Stimulated activated CD4-positive, alpha-beta T cell treated with anti-CD3 and anti-CD28 coated beads, TNF-alpha, amount 100 ng/mL, for 48 hours (primary cell): ENCODE measurements around the gene UBE3C.
"Not testable (repeated sequence)": the region's sequence is repeated elsewhere in the genome, so short reads cannot be mapped to it uniquely, and the experiment has no call there.

Experiments used
- DNase-seq, 3 donors: peaks; one replicate each; pipeline ENCODE4 v3.0.0-alpha.2; 2020; ENCODE audit warnings: low read depth in 3 of 3

The UBE3C gene

DNA sequence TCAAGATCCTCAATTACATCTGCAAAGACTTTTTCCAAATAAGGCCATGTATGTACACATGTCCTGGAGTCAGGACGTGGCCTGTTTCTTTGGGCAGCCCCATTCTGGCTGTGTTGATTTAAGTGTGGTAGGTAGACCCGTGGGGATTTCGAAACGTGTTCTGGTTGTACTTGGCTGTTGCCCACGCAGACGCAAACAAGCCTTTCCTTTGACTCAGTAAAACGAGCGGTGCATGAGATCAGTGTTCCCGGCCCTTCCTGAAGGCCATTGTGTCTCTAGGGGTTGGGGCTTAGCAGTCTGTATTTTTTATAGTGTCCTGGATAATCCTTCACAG lies 133.2 kb downstream of the UBE3C start:
- DNase-seq, result no peak

DNA sequence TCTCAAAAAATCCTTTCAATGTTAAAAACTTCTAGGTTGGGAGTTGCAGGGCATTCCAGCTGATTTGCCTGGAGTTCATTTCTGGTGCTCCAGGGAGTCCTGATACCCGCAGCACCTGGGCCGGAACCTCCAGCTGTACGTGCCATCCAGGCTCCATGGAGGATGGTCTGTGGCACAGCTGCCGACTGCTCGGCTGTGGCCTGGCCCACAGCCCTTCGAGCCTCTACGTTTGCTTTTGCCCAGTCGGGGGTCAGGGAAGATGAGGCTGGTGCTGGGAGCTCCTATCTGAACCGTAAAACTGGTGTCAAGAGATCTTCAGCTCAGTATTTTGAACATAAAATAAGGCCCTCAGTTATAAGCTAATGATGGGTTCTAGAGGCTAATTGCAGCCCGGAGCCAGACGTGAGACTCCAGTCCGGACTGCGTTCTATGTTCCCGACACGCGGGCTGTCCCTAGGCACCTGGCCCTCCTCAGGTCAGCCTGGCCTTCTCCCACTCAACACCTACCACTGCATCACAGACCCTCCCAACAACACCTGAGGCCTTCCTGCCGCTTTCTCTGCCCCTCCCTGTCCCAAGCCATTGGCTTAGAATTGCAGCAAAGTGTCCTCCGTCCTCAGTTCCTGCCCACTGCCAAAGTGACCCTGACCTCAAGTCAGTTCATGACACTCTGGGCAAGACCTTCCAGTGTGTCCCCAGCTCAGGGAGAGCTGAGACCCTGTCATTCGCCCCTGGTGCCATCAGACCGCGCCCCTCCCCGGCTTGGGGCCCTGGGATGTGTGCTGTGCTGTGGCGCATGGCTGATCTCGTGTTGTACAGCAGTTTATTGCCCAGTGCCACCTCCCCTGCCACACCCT lies 133.9 kb downstream of the UBE3C start:
- no peak for DNase-seq

DNA sequence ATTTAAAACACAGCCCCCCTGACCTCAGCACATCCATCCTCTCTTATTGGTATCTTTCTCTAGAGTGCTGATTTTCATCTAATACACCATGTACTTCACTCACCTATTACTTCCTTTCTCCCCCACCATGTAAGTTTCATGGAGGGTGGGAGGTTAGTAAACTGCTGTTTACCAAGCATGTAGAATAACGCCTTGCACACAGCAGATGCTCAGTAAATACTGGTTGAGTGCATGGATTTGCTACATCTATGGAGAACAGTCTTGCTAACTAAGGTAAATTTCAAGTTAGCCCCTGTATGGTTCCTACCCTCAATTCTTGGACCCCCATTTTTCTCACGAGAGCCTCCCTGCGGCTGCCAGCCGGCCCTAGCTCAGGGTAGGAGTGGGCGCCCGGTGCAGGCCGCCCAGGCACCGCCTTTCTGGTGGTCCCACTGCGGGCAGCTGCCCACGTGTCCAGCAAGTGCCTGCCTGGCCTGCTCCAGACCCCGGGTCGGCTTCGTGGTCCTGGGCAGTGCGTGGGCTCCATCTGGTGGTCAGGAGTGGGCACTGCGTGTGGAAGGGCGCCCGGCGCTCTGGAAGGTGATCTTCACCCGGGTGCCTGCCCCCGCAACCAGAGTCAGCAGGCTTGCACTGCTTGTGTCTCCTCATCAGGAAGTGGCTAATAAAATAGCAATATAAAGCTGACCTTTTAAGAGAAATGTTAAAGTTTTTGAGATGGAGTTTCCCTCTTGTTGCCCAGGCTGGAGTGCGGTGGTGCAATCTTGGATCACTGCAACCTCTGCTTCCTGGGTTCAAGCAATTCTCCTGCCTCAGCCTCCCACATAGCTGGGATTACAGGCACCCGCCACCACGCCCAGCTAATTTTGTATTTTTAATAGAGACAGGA lies 134.7 kb downstream of the UBE3C start:
- peak; percentile 36 to 53 (median 37) for DNase-seq

DNA sequence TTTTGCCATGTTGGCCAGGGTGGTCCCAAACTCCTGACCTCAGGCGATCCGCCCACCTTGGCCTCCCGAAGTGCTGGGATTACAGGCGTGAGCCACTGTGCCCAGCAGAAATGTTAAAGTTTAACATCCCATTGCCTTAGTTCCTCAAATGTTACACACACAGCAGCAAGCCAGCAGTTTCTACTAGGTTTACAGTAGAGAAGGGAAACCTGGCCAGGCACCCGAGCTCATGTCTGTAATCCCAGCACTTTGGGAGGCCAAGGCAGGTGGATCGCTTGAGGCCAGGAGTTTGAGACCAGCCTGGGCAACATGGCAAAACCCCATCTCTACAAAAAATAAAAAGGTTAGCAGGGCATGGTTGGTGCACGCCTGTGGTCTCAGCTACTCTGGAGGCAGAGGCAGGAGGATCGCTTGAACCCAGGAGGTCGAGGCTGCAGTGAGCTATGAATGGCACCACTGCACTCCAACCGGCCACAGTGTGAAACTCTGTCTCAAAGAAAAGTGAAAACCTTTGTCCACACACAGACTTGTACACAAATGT lies 135.4 kb downstream of the UBE3C start:
- DNase-seq, result not testable (repeated sequence)

DNA sequence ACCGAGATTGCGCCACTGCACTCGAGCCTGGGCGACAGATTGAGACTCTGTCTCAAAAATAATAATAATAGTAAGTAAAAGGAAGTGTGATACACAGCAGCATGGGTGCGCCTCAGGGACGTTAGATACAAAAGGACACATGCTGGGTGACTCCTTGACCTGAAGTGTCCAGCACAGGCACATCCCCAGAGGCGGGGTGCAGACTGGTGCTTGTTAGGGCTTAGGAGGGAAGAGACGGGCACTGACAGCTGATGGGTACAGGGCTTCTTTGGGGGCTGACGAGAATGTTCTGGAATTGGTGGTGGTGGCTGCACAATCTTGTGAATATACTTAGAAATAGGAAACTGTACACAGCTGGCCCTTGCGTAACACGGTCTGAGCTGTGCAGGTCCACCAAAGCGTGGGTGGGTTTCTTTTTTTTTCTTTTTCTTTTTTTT lies 136.3 kb downstream of the UBE3C start:
- no peak for DNase-seq

DNA sequence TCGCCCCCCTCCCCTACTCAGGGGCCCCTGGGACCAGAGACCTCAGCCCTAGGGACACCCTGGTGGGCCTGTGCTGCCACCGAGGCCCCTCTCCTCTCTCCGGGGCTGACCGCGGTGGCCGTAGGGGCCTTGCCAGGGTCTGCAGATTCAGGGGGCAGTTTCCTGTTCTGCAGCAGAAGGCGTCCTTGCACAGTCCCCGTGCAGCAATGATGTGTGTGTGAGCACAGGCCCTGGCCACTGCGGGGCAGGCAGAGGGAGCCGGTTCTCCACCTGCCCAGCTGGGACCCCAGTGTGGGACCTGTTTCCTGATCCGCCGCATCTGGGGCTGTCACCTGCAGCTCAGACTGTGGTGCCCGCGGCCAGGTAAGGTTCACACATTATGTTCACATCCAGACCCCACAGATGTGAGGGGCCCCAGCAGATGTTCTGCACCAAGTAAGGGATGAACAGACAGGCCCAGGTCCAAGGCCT lies 137.4 kb downstream of the UBE3C start:
- DNase-seq, result no peak

DNA sequence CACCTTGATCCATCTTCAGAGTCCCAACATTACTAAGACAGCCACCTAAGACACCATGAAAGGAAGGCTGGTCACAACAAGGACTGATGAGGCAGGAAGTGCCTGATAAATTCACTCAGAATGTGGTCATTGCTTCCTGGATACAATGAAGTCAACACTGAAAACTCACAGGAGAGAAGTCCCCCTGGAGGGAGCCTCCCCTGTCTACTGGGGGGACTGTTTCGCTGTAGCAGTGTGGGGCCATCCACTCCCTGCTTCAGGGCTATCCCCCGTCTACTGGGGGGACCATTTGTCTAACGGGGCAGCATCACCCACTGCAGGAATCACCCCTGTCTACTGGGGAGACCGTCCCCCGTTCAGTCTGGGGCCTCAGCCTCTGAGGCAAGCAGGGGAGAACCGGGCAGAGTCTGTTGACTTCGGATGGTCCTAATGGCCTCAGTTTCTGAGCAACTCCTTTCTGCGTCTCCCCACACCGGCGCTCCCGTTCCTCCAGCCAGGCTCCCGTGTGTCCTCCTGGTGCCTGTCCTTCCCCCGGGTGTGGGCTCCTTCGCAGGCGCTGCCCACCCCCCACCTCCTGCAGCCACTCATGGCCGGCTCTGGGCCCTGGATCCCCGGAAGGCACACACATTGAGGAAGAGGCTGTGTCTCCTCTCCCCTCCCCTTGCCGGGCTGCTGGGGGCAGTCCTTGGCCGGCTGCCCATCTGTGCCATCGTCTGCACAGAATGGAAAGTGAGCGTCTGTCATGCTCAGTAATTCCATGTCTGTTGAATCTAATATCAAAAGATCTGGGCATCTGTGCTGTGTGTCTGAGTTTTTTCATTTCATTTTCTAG lies 138.2 kb downstream of the UBE3C start:
- no peak for DNase-seq

DNA sequence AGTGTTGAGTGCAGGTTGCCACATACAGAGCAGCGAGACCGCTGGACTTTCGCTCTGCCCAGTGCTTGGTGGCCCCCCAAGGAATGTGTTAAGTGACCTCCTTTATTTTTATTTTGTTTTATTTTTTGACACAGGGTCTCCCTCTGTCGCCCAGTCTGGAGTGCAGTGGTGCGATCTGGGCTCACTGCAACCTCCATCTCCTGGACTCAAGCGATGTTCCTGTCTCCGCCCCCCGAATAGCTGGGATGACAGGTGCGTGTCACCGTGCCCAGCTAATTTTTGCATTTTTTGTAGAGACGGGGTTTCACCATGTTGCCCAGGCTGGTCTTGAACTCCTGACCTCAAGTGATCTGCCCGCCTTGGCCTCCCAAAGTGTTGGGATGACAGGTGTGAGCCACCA lies 138.8 kb downstream of the UBE3C start:
- not testable (repeated sequence) for DNase-seq

DNA sequence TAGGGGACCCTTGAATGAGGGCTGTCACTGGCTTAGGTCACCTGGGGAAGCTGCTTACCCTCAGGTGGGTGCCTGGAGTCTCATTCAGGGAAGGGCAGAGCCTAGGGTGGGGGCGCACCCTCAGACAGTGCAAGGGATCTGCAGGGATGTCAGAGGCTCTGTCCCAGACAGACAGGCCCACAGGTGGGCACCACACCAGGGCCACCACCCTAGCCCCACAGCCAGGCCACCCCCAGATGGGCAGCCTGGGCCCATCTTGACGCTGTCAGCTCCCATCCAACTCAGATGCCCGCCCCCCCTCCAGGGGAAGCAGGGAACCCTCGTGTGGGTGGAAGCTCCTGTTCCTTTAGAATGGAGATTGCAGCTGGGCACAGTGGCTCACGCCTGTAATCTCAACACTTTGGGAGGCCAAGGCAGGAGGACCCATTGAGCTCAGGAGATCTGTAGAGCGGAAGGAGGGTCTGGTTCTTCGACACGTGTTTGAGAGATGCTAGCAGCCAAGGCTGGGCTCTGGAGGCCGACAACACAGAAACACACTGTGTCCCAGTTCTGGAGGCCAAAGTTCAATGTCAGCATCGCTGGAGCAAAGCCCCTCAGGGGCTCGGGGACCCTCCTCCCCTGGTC lies 139.6 kb downstream of the UBE3C start:
- DNase-seq, result no peak

DNA sequence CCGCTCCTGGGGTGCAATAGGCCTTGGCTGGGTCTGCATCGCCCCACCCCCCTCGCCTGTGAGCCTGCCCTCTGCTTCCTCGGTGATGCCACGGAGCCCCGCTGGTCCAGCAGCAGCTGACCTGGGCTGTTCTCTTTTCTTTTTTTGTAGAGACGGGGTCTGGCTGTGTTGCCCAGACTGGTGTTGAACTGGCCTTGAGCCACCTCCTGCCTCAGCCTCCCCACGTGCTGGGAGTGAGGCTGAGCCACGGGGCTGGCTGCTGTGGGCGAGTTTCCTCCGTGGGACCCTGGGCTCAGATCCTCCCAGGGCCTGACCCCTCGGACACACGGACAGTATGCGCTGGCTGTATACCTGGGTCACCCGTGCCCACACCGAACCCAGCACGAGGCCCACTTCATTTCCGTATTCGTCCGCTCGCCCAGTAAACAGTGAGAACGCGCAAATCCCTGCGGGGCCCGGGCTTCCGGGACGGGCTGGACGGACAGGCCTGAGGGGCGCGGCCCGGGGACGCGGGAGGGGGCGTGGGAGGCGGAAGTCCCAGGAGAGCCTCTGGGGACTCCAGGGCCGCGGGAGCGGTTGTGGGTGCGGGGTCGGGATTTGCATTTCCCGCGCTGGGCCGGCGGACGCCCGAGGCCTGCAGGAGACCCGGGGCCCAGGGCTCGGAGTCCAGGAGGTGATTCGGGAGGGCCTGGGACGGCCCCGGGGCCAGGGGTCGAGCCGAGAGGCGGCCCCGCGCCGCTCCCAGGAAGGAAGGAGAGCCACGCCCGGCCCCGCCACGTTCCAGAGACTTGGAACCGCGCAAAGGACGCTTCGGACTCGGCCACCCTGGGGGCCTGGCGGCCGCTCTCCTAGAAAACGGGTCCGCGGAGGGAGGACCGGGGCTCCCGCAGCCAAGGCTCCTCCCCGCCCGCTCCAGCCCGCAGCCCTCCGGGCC lies 140.3 kb downstream of the UBE3C start:
- no peak for DNase-seq

DNA sequence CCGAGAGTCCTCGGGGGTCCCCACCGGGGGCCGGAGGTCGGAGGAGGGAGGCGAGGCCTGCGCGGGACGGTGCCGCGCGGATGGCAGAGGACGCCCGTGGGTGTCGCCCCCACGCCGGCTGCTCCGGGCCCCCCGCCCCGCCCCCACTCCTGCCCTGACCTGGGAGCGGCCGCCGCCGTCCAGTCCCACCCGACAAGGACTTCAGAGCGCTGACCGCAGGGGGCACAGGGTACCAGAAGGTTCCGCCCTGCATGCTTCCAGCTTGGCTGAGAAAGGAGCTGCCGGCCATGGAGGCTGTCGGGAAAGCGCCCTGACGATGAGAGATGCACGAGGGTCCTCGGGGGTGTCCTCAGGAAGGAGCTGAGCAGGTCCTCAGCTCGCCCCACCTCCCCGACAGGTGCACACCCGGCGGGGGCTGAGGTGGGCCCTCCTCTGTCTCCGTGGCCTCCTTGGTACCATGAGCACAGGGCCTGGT lies 141.1 kb downstream of the UBE3C start:
- DNase-seq, result no peak

DNA sequence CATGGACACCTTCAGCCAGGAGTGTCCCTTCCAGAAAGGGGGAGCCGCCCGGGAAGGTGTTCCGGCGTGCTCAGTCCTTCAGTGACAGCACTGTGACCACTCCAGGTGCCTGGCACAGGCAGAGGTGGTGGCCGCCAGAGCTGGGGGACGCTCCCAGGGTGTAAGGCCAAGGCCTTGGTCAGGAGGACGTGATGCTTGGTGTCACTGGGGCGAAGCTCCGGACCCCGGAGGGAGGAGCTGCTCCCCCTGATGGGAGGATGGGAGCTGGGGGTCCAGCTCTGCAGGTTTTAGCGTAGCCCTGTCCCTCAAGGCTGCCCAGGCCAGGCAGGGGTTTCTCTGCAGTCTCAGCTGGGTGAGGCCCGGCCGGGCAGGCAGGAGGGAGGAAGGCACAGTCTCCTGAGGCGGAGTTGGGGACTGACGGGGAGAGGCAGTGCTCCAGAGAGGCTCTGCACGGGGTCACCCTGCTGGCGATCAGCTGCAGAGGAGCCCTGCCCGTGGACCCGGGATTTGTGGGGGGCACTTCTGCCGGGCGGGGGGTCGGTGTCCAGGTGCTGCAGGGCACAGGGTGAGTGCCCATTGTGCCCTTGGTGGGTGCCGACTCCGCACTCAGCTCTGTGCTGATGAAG lies 141.6 kb downstream of the UBE3C start:
- no peak for DNase-seq

DNA sequence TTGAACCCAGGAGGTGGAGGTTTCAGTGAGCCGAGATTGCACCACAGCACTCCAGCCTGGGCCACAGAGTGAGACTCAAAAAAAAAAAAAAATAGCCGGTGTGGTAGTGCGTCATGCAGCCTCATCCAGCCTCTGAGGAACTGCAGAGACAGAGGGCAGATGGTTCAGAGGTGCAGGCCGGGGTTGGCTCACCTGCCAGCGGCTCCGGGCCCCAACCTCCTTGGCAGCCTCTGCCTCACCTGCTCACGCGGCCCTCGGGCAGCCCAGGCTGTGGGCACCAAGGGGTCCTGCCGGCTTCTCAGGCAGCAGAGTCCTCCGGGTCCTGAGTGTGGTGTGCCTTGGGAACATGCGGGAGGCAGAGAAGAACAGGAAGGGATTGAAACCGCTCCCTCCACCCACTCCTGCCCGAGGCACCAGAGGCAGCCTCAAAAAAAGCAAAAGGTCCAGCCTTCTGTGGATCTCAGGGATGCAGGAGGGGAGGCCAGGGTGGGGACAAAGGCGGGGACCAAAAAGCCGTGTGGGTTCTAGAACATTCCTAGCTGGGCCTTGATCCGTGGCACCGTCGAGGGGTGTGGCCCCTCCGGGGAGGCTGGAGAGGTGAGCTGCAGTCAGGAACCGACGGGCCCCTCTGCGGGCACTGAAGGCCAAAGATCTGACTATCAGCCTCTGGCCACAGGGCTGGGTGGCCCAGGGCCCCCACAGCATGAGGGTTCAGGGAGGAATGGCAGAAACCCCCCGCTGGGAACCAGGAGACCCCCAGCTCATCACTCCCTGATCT lies 142.7 kb downstream of the UBE3C start:
- no peak for DNase-seq

DNA sequence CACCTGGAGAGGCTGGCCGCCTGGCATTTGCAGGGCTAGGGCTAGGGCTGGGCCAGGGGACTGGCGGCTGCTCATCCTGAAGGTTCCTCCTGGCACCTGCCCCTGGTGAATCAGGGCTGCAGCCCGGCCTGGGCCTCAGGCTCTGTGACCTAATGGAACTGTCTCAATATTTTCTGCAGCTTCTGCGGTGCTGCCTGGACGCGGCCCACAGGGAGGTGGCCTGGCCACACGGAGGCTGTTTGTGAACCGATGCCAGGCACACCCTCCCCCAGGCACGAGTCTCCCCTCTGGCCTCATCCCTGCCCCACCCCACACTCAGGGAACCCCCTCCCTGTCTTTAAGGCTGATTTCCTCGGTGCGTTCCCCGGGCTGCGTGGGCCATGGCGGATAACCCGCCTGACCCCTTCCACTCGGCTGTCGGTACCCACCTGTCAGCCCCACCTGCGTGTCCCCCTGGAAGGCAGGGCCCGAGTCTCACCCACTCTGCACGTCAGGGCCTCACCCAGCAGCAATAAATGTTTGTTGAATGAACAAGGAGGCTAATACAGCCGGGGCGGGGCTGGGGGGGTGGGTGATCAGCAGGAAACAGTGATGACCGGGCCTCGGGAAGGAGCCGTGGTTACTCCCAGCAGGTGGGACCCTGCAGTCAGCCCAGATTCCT lies 143.5 kb downstream of the UBE3C start:
- DNase-seq, result no peak

DNA sequence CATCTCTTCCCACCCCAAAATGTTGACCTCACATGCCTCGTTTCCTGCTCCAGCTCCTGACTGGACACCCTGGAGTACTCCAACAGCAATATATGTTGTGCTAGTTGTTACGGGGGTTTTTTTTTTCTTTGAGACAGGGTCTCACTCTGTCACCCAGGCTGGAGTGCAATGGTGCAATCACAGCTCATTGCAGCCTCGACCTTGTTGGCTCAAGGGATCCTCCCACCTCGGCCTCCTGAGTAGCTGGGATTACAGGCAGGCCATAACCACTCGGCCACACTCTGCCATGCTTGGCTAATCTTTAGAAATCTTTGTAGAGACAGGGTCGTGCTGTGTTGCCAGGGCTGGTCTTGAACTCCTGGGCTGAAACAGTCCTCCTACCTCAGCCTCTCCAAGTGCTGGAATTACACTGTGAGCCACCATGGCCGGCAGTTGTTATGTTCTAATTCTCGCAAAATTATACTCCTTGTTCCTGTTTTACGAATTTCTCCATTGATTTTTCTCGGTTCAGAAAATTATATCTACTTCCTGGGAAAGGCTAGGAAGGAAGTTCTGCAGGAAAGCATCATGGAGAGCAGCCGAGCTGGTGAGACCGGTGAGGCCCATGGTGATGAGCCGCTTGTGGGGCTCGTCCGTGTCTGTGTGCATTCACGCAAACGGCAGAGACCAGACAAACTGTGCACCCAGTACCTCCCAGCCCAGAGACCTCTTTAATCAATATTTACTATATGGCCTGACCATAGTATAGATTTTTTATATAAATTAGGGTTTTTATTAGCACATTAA lies 145.7 kb downstream of the UBE3C start:
- no peak for DNase-seq

DNA sequence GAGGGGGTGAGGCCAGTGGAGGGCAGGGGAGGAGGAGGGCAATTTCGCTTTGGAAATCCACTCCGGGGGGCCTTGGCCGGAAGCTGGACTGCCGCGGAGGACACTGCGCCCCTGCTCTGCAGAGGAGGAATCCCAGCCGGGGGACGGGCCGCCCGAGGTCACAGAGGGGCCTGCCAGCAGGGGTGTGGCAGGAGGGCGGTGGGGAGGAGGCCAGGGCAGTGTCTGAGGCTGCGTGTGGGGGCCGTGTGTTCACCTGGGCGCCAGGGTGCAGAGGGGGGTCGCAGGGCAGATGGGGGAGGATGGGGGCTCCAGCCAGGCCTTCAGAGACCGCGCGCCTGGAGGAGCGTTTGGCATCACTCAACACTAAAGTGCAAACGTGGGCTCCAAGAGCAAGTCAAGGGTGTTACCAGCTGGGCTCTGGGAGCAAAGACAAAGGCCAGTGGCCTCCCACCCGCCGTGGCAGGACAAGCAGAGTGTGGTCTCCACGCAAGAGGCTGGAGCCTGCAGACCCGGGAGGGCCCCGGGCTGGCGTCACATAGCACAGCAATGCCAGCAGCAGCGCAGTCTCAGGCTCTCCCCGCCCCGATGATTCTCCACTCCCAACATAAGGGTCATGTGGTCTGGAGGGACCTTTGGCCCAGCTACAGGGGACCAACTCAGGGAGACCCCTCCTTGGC lies 152.8 kb downstream of the UBE3C start:
- DNase-seq, result no peak

DNA sequence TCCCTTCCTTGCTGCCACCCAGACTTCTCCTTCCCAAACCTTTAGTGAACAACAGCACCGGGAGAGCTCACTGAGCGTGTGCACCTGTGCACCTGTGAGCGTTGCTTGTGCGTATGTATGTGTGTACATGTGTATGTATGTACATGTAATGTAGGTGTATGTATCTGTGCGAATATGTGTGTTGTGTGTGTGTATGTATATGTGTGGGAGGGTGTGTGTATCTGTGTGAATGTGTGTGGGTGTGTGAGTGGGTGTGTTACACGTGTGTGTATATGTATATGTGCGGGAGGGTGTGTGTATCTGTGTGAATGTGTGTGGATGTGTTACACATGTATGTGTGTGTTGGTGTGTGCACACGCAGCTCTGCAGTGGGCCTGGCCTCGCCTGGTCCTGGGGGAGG lies 153.5 kb downstream of the UBE3C start:
- DNase-seq, result no peak
